ENCODE measurements around the gene ZSCAN23.

DNA sequence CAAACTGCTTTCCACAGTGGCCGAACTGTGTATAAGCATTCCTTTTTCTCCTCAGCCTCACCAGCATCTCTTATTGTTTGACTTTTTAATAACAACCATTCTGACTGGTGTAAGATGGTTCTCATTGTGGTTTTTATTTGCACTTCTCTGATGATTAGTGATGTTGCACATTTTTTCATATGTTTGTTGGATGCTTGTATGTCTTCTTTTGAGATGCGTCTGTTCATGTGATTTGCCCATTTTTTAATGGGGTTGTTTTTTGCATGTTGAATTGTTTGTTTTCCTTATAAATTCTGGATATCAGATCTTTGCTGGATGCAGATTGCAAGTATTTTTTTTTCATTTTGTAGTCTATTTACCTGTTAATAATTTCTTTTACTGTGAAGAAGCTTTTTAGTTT is 32.5 kb downstream of the ZSCAN23 start:
- TF ChIP-seq CTCF (IDR thresholded peaks at IDR 0.05 in 8 of 11, conservative IDR thresholded peaks at IDR 0.05 in 3 of 11), result no peak
- no peak for TF ChIP-seq POLR2AphosphoS5 (IDR thresholded peaks at IDR 0.05)
- TF ChIP-seq POLR2A (IDR thresholded peaks at IDR 0.05), result no peak
